Endodermal cell (in vitro differentiated cells): ENCODE measurements around the gene GSDME. TPM values are rescaled to one million over a fixed set of nuclear protein-coding genes. Genes with fewer than 3 reads are reported as not detected.

Experiments
- DNase-seq: peaks from one replicate; pipeline ENCODE4 v3.0.0-alpha.2; 2017
- H3K27ac ChIP-seq: 2 replicates; pipeline ENCODE4 v1.5.1; 2013; ENCODE audit warnings: mild to moderate bottlenecking, low read depth, low read length, moderate library complexity
- H3K27me3 ChIP-seq: 2 replicates; pipeline ENCODE4 v1.6.1; 2013; ENCODE audit warnings: mild to moderate bottlenecking, low read length, moderate library complexity; ENCODE audit not compliant: insufficient read depth, control insufficient read depth, poor library complexity, severe bottlenecking
- H3K36me3 ChIP-seq: 2 replicates; pipeline ENCODE4 v1.7.0; 2013; ENCODE audit warnings: mild to moderate bottlenecking, low read length, moderate library complexity; ENCODE audit not compliant: control insufficient read depth, insufficient read depth
- H3K4me1 ChIP-seq: one replicate; pipeline ENCODE4 v1.7.0; 2013; ENCODE audit warnings: low read length; ENCODE audit not compliant: control insufficient read depth, insufficient read depth
- H3K4me3 ChIP-seq: 2 replicates; pipeline ENCODE4 v1.5.1; 2013; ENCODE audit warnings: mild to moderate bottlenecking, low read length, moderate library complexity
- H3K9ac ChIP-seq: 2 replicates; pipeline ENCODE4 v1.6.1; 2013; ENCODE audit warnings: mild to moderate bottlenecking, low read length, moderate library complexity; ENCODE audit not compliant: poor library complexity, severe bottlenecking; ENCODE audit errors: extremely low read depth
- H3K9me3 ChIP-seq: 2 replicates; pipeline ENCODE4 v1.6.1; 2013; ENCODE audit warnings: mild to moderate bottlenecking, low read length, moderate library complexity; ENCODE audit not compliant: control insufficient read depth
- H3K27ac Mint-ChIP-seq: 2 replicates; pipeline ENCODE4 v1.8.0; 2020; ENCODE audit warnings: mixed read lengths
- H3K27me3 Mint-ChIP-seq: 2 replicates; pipeline ENCODE4 v1.8.0; 2021; ENCODE audit warnings: mild to moderate bottlenecking, mixed read lengths; ENCODE audit not compliant: insufficient read depth
- H3K36me3 Mint-ChIP-seq: 2 replicates; pipeline ENCODE4 v1.8.0; 2020; ENCODE audit warnings: low read depth, mixed read lengths
- H3K4me1 Mint-ChIP-seq: 2 replicates; pipeline ENCODE4 v1.8.0; 2020; ENCODE audit warnings: mixed read lengths
- H3K4me3 Mint-ChIP-seq: 2 replicates; pipeline ENCODE4 v1.8.0; 2020; ENCODE audit warnings: mild to moderate bottlenecking, moderate library complexity, mixed read lengths
- H3K9me3 Mint-ChIP-seq: 2 replicates; pipeline ENCODE4 v1.8.0; 2020; ENCODE audit warnings: mild to moderate bottlenecking, mixed read lengths
- WGBS, 2 experiments: methylation state at CpG; one replicate each; pipeline versions ENCODE4 v1.1.5 to v1.1.7; 2013; ENCODE audit warnings: missing lambda C conversion rate in 2 of 2, mixed read lengths in 1 of 2; ENCODE audit not compliant: insufficient coverage in 1 of 2, insufficient read length in 1 of 2; 5-methylcytosine and 5-hydroxymethylcytosine counted together
- total RNA-seq, 2 donors: library from RNA; stranded (reverse); fragmentation: NEBNext Ultra II Directional in 1 of 2; extraction: Animal tissue kit (Norgen Biotek cat#: 25700) in 1 of 2; gene quantifications; 2 replicates in 1 of 2; 3 replicates in 1 of 2; pipeline ENCODE4 v1.2.1, GENCODE V29; 2021
- TF ChIP-seq, protein P1 (sequence below): fragments of 200-600 bp; sonication (generic); conservative IDR thresholded peaks from 2 replicates; pipeline ENCODE4 v1.5.0; 2021; ENCODE audit warnings: antibody characterized with exemption, mild to moderate bottlenecking

The GSDME gene
- total RNA-seq, 2 donors from 2014 or later = 8.9 to 17.9 TPM

- peaks cover 4% of the 10 kb centered on the region for H3K9me3 ChIP-seq
- Mint-ChIP-seq H3K36me3 (peaks cover 2% of the 10 kb centered on the region), H3K4me3 (no peak overlapping the region), H3K9me3 (peaks cover 1% of the 10 kb centered on the region), H3K27me3 (no peaks in the 10 kb centered on the region), H3K4me1 (peaks cover 41% of the 10 kb centered on the region), H3K27ac (no peak overlapping the region)
- no peak overlapping the region for H3K4me3 ChIP-seq
- TF ChIP-seq, protein P1, sequence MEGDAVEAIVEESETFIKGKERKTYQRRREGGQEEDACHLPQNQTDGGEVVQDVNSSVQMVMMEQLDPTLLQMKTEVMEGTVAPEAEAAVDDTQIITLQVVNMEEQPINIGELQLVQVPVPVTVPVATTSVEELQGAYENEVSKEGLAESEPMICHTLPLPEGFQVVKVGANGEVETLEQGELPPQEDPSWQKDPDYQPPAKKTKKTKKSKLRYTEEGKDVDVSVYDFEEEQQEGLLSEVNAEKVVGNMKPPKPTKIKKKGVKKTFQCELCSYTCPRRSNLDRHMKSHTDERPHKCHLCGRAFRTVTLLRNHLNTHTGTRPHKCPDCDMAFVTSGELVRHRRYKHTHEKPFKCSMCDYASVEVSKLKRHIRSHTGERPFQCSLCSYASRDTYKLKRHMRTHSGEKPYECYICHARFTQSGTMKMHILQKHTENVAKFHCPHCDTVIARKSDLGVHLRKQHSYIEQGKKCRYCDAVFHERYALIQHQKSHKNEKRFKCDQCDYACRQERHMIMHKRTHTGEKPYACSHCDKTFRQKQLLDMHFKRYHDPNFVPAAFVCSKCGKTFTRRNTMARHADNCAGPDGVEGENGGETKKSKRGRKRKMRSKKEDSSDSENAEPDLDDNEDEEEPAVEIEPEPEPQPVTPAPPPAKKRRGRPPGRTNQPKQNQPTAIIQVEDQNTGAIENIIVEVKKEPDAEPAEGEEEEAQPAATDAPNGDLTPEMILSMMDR = no peak
- WGBS, 2 experiments = 75 to 89% methylated on average over 7 to 10 of the region's 10 CpGs
- no peaks in the 10 kb centered on the region for H3K36me3 ChIP-seq
- DNase-seq = no peak
- no peaks in the 10 kb centered on the region for H3K27me3 ChIP-seq
- no peak overlapping the region for H3K27ac ChIP-seq
- H3K9ac ChIP-seq = no peak overlapping the region
- peaks cover 14% of the 10 kb centered on the region for H3K4me1 ChIP-seq
Observed at GRCh38 chr7:24721481-24722001, 35.7 kb downstream of the GSDME start.

DNA sequence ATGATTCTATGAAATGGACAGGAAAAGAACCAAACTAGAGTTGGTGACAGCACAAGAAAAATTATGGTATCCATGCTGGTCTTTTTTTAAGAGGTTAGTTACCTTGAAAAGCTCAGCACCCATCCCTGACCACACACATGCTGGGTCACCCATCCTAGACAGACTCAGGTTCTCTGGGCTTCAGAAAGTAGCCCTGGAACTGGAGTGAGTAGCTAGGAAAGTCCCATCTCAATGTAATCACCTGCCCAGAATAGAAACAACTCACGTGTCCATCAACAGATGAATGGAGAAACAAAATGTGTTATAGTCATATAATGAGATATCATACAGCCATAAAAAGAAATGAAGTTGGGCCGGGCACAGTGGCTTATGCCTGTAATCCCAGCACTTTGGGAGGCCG lies 37.0 kb downstream of the GSDME start:
- Mint-ChIP-seq H3K27me3 (no peaks in the 10 kb centered on the region), H3K4me3 (no peak overlapping the region), H3K9me3 (peaks cover 1% of the 10 kb centered on the region), H3K4me1 (peaks cover 36% of the 10 kb centered on the region), H3K27ac (no peak overlapping the region), H3K36me3 (peaks cover 2% of the 10 kb centered on the region)
- TF ChIP-seq, protein P1 = no peak
- no peaks in the 10 kb centered on the region for H3K27me3 ChIP-seq
- WGBS, 2 experiments = 90 to 100% methylated on average over 2 to 3 of the region's 3 CpGs
- H3K9ac ChIP-seq = no peak overlapping the region
- no peak overlapping the region for H3K27ac ChIP-seq
- no peaks in the 10 kb centered on the region for H3K36me3 ChIP-seq
- peaks cover 14% of the 10 kb centered on the region for H3K4me1 ChIP-seq
- DNase-seq = no peak
- H3K9me3 ChIP-seq = peaks cover 4% of the 10 kb centered on the region
- no peak overlapping the region for H3K4me3 ChIP-seq

GRCh38 chr7:24718977-24719491 lies 38.2 kb downstream of the GSDME start:
- Histone ChIP-seq H3K27me3 (no peaks in the 10 kb centered on the region), H3K9me3 (peaks cover 4% of the 10 kb centered on the region), H3K36me3 (no peaks in the 10 kb centered on the region), H3K4me3 (no peak overlapping the region), H3K9ac (no peak overlapping the region), H3K27ac (no peak overlapping the region), H3K4me1 (peaks cover 14% of the 10 kb centered on the region)
- Mint-ChIP-seq H3K4me1 (peaks cover 36% of the 10 kb centered on the region), H3K9me3 (peaks cover 1% of the 10 kb centered on the region), H3K36me3 (peaks cover 2% of the 10 kb centered on the region), H3K27me3 (no peaks in the 10 kb centered on the region), H3K4me3 (no peak overlapping the region), H3K27ac (peak overlapping the region; percentile 8)
- WGBS, 2 experiments = 95 to 97% methylated on average over 10 to 13 of the region's 13 CpGs
- DNase-seq = peak; percentile 51
- TF ChIP-seq, protein P1 = no peak
